GM10847 (cell line): ENCODE data around the gene ANXA5.

Source experiments
- POLR2A ChIP-seq: IDR thresholded peaks from 2 replicates; pipeline ENCODE4 v1.6.1; 2011; ENCODE audit not compliant: insufficient read length; ENCODE audit errors: extremely low read depth

Gene ANXA5

DNA sequence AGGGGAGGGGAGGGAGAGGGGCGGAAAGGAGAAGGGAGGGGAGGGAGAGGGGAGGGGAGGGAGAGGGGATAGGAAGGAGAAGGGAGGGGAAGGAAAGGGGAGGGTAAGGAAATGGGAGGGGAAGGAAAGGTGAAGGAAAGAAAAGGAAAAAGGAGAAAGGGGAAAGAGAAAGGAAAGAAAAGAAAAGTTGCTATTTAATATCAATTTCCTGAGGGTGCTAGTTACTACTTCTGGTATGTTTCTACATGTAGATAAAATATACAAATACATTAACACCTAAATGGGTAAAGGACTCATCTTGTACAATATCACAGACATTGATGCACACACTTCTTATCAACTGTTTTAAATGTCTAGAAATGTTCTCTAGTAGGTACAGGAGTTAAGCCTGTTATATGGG lies 22.6 kb downstream of the ANXA5 start:
- TF ChIP-seq POLR2A = no peak

DNA sequence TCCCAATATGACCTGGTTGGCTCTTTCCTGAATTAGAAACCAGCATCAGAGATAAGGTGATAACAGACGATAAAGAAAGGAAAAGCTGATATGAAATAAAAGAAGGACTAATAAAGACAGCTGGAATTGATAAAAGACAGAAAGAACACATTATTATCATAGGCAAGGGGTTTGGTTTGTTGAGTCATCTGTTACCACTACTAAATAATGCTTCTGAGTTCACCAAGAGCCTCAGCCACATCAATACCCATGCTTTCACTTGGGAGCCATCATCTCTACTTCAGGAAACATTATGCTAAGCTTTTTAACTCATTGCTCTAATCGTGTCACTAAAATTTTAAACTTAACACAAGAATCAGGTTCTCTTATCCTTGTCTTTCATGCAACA lies 27.6 kb downstream of the ANXA5 start:
- TF ChIP-seq POLR2A = no peak

DNA sequence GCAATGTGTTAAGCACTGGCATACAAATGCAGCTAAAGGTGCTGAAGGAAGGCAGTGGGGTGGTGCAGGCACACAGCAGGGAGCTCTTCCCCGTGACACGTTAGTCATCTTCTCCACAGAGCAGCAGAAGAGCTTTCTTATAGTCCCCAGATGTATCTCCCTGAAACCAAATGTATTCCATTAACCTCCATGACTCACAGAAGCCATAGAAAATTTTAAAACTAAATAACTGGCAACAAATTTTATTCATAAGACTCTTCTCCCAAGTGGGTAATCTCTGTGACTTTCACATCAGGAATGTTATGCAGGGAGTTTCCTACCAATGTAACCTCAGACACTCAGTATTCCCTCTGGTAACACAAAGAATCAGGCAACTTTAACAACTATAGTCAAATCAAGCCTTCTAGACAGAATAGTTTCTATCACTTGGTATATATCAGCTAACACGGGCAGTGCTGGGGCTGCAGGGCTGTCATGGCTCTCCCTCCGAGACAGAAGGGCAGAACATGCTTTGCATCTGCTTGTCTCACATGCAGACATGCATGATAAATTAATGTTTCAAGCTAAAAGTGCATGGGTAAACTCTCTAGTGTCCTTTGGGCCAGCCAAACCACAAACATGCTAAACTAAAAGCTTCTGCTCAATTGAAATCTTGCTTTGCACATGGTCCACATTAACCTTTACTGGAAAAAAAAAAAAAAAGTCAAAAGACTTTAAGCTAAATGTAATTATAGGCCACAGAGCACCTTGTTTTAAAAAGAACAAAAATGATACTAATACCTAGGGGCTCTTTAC lies 28.2 kb downstream of the ANXA5 start:
- TF ChIP-seq POLR2A = no peak

DNA sequence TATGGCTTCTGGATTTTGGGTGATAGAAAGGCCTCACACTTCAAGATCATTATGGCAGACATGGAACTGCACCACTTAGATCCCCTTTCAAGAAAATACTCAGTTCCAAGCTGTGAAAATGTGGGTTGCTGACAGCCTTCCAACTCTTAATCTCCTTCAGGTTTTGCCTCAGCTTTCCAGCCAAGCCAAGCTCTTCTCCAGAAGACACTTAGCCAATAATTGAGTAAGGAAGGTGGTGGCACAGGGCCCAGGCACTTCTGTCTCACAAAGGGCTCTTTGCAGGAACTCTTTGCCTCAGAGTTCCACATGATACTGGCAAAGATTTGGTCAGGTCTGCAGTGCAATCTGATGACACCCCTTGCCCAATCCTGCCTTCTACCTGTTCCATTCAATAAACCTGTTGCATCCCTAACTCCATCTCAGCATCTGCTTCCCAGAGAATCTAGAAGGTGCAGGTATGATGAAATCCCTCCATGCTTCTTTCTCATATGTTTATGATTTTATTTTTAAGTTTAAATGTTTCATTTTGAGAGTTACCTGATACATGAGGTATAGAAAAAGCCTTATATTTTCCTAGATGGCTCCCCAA lies 30.6 kb downstream of the ANXA5 start:
- TF ChIP-seq POLR2A = no peak

DNA sequence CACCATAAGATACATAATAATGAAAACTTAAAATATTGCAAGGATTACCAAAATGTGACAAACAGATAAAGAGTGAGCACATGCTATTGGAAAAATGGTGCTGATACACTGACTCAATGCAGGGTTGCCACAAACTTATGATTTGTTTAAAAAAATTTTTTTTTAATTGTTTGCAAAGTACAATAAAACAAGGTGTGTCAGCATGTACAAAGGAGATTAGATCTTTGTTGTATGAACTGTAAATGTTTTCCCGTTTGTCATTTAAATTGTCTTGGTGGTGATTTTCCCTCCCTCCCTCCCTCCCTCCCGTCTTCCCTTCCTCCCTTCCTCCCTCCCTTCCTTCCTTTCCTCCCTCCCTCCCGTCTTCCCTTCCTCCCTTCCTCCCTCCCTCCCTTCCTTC lies 31.4 kb downstream of the ANXA5 start:
- TF ChIP-seq POLR2A = no peak

DNA sequence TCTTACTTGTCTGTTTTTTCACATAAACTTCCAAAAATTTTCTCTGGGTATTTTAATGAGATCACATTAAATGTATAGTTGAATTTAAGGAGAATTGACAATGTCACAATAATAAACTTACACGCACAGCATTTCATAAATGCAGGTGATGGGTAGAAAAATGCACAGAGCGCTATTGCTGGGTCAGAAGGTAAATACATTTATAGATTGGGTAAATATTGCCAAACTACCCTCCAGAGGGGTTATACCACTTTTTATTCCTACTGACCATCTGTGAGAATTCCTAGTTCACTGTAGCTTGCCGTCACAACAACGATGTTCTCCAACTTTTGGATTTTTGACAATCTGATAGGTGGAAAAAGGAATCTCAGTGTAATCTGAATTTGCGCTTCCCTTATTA lies 34.6 kb downstream of the ANXA5 start:
- TF ChIP-seq POLR2A = no peak

DNA sequence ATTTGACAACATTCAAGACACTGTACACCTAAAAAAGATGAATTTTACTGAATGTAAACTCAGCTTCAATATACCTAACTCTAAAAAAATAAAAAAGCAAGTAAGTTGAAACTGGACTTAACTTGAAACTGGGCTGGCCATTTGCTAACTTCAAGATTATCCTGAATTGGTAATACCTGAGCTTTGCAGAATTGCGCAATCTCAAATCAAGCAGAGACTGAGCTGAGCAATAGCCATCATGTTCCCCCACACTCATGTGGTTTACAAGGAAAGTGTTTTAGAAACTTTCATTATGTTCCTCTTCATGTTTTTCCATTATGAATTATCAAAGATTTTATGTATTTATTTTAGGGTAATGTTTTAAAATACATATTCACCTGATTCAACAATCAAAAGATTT lies 38.7 kb downstream of the ANXA5 start:
- TF ChIP-seq POLR2A = no peak

DNA sequence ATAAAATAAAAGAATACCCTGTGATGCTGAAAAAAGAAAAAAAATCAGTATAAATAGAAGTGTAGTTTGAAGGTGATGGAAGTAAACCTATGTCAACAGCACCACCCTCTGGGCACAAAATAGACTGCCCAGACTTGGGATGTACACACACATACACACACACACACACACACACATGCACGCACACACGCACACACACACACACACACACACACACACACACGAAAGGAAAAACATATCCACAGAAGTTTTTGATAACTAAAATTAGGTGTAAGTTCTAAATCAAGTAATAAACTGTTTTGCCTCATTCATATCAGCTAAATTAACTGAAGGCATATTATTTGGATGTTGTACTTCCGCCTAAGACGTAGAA lies 40.5 kb downstream of the ANXA5 start:
- TF ChIP-seq POLR2A = no peak

DNA sequence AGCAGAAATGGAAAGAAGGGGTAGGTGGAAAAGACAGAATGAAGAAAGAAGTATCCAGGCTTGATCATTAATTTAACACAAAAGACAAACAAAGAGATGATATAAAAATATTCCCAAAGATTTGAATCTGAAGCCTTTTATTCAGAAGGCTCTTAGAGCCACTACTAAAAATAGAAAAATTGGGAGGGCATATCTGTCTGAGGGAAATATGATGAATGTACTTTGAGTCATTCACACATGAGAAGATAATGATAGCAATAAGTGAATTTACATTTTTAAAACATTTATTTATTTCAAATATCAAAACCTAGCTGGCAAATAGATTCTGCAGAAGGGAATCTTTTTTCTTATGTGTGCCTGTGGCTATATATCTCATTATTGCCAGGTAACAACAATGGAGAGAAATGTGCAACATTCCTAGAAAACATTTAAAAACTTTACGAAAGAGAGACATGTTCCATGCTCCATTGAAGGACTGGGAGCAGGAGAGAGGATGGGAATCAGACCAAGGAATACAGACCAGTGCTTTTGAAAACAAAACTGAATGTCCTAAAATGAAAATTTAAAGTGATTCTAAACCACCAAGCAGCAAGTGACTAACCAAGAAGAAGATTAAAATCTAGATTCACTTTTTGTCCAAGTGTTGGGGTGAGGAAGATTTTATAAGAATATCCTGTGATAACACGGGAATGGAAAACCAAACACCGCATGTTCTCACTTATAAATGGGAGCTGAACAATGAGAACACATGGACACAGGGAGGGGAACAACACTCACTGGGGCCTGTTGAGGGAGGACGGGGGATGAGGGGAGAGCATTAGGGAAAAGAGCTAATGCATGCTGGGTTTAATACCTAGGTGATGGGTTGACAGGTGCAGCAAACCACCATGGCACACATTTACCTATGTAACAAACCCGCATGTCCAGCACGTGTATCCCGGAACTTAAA lies 41.2 kb downstream of the ANXA5 start:
- no peak for TF ChIP-seq POLR2A

DNA sequence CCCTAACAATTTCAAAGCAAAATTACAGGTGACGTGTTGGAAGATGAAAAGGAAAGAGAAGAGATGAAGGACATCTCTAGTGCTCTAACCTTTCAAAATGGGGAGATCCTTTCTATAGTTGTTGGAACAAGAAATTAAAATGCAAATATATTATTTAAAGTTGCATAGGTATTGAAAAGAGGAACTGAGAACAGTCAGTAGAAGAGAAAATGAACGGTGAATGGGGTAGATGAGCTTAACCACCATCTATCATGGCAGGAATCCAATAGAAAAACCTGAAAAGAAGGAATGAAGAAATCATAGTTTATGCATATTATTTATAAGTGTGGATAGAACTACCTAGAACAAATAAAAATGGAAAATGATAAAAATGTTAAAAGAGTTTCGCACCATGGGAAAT lies 42.0 kb downstream of the ANXA5 start:
- TF ChIP-seq POLR2A = no peak

DNA sequence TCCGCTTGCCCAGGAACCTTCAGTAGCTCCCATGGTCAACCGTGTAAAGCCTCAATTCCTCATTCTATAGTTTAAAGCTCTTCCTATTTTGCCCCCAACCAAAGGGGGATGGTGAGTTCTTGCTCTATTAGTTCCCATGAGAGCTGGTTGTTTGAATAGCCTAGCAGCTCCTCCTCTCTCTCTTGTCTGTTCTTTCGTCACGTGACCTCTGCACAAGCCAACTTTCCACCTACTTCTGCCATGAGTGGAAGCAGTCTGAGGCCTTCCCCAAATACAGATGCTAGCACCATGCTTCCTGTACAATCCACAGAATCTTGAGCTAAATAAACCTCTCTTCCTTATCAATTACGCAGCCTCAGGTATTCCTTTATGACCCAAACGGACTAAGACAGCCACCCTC lies 42.8 kb downstream of the ANXA5 start:
- no peak for TF ChIP-seq POLR2A

DNA sequence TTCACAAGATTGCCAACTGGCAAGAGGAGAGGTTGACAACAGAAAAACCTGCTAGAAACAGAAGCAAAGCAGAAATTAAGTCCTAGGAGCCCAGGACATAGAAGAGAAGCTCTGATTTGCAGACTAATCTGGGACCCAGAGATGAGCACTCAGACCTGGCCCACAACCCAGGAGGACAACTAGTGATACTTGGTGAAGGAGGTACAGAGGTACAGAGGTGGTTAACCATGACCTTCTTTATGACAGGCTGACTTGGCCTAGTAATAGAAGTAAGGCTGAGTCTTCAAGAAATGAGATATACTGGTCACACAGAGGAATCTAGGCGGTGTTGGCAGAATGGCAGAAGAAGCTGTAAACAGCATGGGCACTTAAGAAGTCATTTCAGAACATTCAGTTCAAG lies 43.6 kb downstream of the ANXA5 start:
- no peak for TF ChIP-seq POLR2A

DNA sequence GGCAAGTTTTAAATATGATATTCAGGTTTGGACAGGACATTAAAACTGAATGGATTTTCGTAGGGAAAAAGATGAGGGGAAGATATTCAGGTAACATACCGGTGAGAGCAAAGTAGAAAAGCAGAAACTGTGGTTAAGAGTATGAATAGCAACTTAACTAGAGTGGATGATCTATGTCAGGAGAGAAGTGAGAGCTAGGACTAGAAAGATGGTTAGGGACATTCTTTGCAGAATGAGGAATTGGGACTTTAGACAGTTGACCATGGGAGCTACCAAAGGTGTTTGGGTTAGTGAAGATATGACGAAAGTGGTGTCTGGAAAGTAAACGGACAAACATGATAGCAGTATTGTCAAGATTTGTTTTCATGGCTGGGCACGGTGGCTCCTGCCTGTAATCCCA lies 45.2 kb downstream of the ANXA5 start:
- no peak for TF ChIP-seq POLR2A

DNA sequence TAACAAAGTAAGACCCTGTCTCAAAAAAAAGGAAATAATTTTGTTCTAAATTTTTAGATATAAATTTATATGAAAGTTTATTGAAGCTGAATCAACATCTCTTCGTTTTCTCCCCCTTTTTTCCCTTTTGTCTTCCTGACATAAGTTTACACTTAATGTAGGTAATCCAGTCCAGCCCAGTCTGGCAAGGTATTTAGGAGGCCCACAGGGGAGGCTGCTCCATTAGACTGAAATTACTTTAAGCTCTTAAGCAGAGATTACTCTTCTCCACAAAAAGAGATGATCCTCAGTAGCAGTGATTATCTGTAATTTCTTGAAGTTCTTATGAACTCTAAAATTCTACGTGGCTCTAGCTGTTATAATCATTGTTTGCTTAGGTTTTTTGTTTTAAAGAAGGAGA lies 46.0 kb downstream of the ANXA5 start:
- no peak for TF ChIP-seq POLR2A

DNA sequence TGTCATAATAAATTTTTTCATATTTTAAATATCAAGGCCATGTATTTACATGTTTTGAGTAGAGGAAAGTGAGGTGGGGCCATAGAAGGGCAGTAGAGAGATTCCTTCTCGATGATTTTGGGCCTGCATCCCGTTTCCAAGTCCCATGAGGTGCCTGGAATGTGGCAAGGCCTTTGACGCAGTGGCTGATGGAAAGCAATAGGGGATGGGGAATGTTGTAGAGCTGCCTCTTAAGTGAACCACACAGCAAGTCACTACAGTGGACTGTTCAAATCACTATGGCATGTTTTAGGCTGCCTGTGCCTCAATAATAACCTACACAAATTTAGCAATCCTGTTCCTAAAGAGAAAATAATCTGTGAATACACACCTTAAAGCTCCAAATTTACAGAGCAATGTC lies 48.3 kb downstream of the ANXA5 start:
- no peak for TF ChIP-seq POLR2A
